Activated effector memory CD4-positive, alpha-beta T cell treated with Interleukin-2 at 50 U/mL for 16 hours (primary cell): ENCODE data around the gene RPS15.

Source experiments
- DNase-seq: peaks from one replicate; pipeline ENCODE4 v3.0.0-alpha.2; 2020

RPS15 gene

DNA sequence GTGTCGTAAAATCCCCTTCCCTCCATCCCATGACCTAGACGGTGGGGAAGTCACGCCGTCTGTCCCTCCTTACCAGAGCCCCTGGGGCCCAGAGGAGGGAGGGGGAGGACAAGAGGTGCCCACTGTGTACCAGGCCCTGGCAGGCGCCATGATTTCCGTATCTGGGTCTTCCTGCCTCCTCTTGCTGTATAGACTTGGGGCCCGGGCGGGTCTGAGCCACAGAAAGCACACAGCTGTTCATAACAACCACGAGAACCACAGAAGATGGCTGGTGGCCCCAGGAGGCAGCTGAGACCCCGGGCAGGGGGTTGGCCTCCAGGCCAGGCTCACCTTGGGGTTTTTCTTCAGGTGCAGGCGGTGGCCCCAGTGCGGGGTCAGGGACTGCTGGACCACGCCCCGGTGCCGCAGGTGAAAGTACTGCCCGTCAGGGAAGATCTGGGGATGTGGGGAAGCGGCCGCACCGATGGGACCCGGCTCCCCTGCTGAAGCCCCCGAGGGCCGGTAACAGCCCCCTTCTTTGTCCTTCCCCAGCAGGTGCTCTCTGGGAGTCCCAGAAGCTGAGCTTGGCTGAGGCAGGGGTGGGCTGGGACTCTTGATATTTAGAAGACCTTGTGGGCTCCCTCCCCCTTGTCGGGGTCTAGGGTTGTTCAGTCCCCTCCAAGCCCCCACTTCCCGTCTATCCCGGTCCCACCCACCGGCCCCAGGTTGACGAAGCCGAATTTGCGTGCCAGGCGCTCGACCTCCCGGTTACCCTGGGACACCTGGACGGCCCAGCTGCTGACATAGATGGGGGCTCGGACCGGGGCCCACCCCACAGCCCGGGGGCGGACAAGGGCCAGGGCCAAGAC lies 51.5 kb downstream of the RPS15 start:
- DNase-seq = no peak
